PFSK-1 (cell line): ENCODE results near the gene TCIRG1.

Experiments used
- FOXP2 ChIP-seq: optimal IDR thresholded peaks from 2 replicates; pipeline ENCODE3; 2011; ENCODE audit warnings: borderline replicate concordance, control low read depth, inconsistent platforms; ENCODE audit not compliant: insufficient read depth; ENCODE audit errors: extremely low read length, extremely low read depth
- POLR2AphosphoS5 ChIP-seq: IDR thresholded peaks from 2 replicates; pipeline ENCODE4 v1.6.1; 2012; ENCODE audit warnings: low read depth, mild to moderate bottlenecking, control low read depth, low read length, moderate library complexity
- SIN3A ChIP-seq: IDR thresholded peaks from 2 replicates; pipeline ENCODE4 v1.6.1; 2012; ENCODE audit warnings: mild to moderate bottlenecking, low read length, moderate library complexity, borderline replicate concordance; ENCODE audit not compliant: insufficient read depth
- TAF1 ChIP-seq: IDR thresholded peaks from 2 replicates; pipeline ENCODE4 v1.6.1; 2012; ENCODE audit warnings: low read length, control low read depth, borderline replicate concordance; ENCODE audit not compliant: insufficient read depth
- TF ChIP-seq, protein P1 (sequence below), 2 experiments: IDR thresholded peaks; 2 replicates each; pipeline versions ENCODE4 v1.6.1 to v1.8.0; 2011 to 2012; ENCODE audit warnings: low read depth in 2 of 2, low read length in 2 of 2, control low read depth in 1 of 2, inconsistent platforms in 1 of 2, mild to moderate bottlenecking in 1 of 2, moderate library complexity in 1 of 2; ENCODE audit not compliant: insufficient read depth in 1 of 2

The TCIRG1 gene

DNA sequence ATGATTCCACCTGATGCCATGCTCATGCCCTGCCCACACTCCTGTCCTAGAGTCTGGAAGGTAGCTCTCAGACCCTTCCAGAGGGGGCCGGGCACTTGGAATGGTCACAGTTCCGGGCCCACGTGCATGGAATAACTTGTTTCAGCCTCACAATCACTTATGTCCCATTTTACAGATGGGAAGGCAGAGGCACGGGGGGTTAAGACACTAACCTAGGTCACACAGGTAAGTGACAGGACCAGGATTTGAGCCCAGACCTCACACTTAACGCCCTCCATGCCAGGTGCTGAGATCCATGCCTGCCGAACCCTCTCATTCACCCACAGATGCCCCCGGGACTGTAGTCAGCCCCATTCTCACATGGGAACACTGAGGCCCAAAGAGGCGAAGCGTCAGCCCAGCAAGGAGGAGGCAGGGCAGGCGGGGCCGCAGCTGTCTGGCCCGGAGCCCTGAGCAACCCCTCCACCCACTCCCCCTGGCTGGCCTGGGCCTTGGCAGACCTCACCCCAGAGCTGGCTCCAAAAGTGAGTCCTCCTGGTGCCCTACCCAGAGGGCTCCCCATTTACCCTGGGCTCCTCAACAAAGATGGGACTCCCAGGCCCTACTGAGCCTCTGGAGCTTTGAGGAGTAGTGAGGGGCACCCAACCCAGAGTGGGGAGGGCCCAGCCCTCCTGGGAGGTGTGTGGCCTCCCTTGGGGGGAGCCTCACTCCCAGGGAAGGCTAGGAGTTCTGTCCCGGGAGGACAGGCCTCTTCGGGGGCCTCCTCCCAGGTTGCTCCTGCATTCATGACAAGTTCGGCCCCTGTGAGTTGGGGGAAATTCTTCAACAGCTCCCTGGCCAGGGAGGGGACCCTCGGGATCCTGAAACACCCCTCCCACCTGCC lies 31.1 kb upstream of the TCIRG1 start:
- TF ChIP-seq TAF1 (no peak), POLR2AphosphoS5 (no peak), SIN3A (no peak), FOXP2 (no peak)
- TF ChIP-seq, protein P1, sequence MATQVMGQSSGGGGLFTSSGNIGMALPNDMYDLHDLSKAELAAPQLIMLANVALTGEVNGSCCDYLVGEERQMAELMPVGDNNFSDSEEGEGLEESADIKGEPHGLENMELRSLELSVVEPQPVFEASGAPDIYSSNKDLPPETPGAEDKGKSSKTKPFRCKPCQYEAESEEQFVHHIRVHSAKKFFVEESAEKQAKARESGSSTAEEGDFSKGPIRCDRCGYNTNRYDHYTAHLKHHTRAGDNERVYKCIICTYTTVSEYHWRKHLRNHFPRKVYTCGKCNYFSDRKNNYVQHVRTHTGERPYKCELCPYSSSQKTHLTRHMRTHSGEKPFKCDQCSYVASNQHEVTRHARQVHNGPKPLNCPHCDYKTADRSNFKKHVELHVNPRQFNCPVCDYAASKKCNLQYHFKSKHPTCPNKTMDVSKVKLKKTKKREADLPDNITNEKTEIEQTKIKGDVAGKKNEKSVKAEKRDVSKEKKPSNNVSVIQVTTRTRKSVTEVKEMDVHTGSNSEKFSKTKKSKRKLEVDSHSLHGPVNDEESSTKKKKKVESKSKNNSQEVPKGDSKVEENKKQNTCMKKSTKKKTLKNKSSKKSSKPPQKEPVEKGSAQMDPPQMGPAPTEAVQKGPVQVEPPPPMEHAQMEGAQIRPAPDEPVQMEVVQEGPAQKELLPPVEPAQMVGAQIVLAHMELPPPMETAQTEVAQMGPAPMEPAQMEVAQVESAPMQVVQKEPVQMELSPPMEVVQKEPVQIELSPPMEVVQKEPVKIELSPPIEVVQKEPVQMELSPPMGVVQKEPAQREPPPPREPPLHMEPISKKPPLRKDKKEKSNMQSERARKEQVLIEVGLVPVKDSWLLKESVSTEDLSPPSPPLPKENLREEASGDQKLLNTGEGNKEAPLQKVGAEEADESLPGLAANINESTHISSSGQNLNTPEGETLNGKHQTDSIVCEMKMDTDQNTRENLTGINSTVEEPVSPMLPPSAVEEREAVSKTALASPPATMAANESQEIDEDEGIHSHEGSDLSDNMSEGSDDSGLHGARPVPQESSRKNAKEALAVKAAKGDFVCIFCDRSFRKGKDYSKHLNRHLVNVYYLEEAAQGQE (IDR thresholded peaks at IDR 0.05; ENCODE audit: insufficient read depth in 1 of 2, low read depth in 2 of 2, low read length in 2 of 2), result no peak

DNA sequence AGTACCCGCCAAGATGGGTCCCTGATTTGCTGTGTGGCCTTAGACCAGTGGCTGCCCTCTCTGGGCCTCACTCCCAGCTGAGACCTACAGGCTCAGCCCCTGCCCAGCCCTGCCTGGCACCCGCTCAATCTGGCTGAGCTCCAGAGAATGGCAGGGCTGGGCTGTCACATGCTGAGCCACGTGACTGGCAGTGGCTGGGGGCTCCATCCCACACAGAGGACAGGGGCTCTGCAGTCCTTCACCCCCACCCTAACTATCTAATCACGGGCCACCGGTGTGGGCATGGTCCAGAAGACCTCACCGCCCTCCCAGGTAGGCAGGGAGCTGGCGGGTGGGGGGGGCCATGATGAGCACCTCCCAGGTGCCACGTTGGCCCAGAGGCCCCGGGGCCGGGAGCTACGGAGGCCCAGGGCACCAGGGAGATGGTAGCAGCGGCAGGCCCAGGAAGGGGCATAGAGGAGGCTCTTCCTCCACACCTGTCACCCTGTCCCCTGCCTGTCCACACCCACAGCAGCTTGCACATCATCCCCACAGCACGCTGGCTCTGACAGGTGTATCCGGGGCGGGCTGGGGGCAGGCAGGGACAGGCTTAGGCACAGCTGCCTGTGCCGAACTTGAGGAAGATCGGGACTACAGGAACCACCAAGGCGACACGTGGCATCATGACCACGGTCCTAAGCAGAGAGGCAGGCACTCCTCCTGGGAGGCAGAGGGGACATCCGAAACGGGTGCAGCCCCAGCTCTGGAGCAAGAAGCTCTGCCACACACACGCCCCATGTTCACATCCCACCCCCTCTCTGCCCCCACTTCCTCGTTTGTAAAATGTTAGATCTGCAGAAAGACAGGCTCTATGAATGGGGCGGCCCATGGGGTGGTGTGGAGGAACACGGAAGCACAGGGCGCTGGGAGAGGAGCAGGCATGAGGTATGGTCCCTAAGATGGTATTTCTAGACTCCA lies 30.2 kb upstream of the TCIRG1 start:
- TF ChIP-seq SIN3A, result no peak
- TF ChIP-seq TAF1, result no peak
- no peak for TF ChIP-seq POLR2AphosphoS5
- TF ChIP-seq, protein P1 (IDR thresholded peaks at IDR 0.05; ENCODE audit: insufficient read depth in 1 of 2, low read depth in 2 of 2, low read length in 2 of 2), result no peak

- TF ChIP-seq, protein P1 (IDR thresholded peaks at IDR 0.05; ENCODE audit: insufficient read depth in 1 of 2, low read depth in 2 of 2, low read length in 2 of 2), result no peak
- TF ChIP-seq POLR2AphosphoS5, result no peak
- TF ChIP-seq FOXP2, result no peak
- no peak for TF ChIP-seq SIN3A
- no peak for TF ChIP-seq TAF1
Observed at GRCh38 chr11:68009391-68010089, 29.3 kb upstream of the TCIRG1 start.

- TF ChIP-seq, protein P1 (IDR thresholded peaks at IDR 0.05; ENCODE audit: insufficient read depth in 1 of 2, low read depth in 2 of 2, low read length in 2 of 2), result no peak
- TF ChIP-seq SIN3A (no peak), POLR2AphosphoS5 (no peak), FOXP2 (peak; percentile 15)
Observed at GRCh38 chr11:68010090-68011041, 28.5 kb upstream of the TCIRG1 start, which contains the start of gene ALDH3B1. Gene ALDH3B1, plus strand, starts transcription at chr11:68010327. Its CDS starts 4,971 bp downstream, at chr11:68015298.
